ENCODE results near the gene NCAN.

Gene NCAN

GRCh38 chr19:19270749-19271571, 59.2 kb downstream of the NCAN start:
- DNase-seq (ENCODE audit: low read depth), result no peak
- H3K4me3 ChIP-seq (ENCODE audit: low read length), result no peak overlapping the region
- TF ChIP-seq CTCF (conservative IDR thresholded peaks at IDR 0.05; ENCODE audit: low read length), result no peak

DNA sequence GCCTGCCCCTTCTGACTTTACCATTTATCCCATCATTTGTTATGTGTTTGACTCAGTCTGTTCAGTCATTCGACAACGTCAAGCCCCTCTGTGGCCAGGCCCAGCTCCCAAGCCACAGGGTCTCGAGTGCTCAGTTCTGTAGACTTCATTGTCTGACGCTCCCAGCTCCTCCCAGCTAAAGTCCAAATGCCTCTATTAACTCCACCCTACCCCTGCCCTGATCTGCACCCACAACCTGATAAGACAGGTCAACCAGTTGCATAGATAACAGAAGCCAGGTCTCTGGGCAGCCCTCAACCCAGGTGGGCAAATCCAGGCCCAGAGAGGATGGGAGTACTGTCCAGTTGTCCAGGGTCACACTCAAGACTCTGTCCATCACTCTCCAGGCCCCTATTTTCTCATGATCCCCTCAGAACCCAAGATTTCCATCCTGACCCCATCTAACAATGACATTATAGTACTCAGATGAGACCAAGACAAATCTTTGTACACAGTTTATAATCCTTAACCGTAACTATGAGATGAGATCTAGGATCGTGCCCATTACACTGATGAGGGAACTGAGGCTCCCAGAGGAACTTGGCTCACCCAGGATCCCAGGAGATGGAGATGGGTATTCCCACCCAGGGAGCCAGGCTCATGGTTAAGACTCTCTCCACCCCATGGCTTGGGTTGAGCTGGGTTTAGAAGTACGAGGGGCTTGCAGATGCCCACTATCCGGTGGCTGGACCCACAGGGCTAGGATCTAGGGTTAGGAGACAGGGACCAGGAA, 60.3 kb downstream of the NCAN start:
- DNase-seq (ENCODE audit: low read depth), result no peak
- peak overlapping the region; percentile 53 for H3K4me3 ChIP-seq (ENCODE audit: low read length)
- no peak for TF ChIP-seq CTCF (conservative IDR thresholded peaks at IDR 0.05; ENCODE audit: low read length)

DNA sequence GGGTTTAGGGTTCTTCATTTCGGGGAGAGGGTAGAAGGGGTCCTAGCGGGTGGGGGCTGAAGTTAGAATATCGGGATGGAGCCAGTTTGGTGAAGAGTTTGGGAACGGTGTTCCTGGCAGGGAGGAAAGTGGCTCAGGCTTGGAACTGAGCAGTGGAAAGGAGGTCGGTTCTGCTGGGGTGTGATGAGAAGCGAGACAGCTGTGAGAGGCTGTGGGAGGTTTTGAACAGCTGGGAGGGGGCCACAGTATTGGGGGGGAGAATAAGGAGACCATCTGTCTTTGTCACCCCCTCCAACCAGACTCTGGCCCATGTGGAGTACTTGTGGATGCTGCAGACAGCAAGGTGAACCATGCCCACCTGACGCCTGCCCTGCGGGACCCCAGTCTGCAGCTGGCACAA, 62.4 kb downstream of the NCAN start:
- DNase-seq (ENCODE audit: low read depth), result no peak
- H3K4me3 ChIP-seq (ENCODE audit: low read length), result no peak overlapping the region
- TF ChIP-seq CTCF (conservative IDR thresholded peaks at IDR 0.05; ENCODE audit: low read length), result no peak

DNA sequence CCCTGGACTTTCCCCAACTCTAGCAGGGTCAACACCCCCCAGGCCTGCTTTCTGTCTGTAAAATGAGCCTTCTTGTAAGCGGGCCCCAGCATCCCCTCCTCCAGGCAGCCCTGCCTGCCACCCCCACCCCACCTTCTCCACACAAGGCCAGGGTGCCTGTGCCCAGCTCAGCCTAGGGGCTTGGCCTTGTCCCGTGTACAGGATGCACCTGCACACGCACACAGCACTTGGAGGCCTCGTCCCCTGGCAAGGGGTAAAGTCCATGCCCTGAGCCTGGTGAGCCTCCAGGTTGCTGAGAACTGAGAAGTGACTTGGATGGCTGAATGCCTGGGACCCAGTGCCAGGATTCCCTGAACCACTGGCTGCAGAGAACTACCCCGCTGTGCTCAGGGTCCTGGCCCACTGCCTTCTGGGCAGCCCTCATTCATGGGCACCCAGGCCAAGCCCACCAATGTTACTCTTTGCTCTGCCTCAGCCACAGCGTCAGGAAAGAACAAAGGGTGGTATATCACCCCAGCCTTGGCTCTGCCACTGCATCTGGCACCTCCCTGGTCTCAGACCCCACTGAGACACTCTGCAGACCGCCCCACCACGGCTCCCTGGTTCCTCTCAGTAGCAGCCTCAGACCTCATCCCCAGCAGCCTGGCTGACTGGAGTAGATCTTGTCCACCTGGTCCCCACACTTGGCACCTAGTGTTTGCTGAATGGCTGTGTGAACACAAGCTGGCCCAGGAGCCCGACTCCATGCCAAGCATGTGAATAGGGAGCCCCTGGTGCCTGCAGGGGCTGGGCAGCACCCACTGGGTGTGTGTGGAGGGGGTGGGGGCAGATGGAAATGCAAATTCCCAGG, 63.2 kb downstream of the NCAN start:
- H3K4me3 ChIP-seq (ENCODE audit: low read length), result no peak overlapping the region
- DNase-seq (ENCODE audit: low read depth), result no peak
- no peak for TF ChIP-seq CTCF (conservative IDR thresholded peaks at IDR 0.05; ENCODE audit: low read length)

GRCh38 chr19:19276386-19276785, 64.6 kb downstream of the NCAN start:
- TF ChIP-seq CTCF (conservative IDR thresholded peaks at IDR 0.05; ENCODE audit: low read length), result no peak
- H3K4me3 ChIP-seq (ENCODE audit: low read length), result no peak overlapping the region
- DNase-seq (ENCODE audit: low read depth), result peak; percentile 52

GRCh38 chr19:19276851-19277250, 65.1 kb downstream of the NCAN start:
- DNase-seq (ENCODE audit: low read depth), result no peak
- TF ChIP-seq CTCF (conservative IDR thresholded peaks at IDR 0.05; ENCODE audit: low read length), result no peak
- H3K4me3 ChIP-seq (ENCODE audit: low read length), result no peak overlapping the region
